Fibroblast of the conjunctiva (primary cell): ENCODE measurements around the gene HOGA1.
"Not testable (repeated sequence)": the region's sequence is repeated elsewhere in the genome, so short reads cannot be mapped to it uniquely, and the experiment has no call there.

ENCODE experiments used
- DNase-seq: peaks from one replicate; pipeline ENCODE4 v3.0.0-alpha.2; 2010; ENCODE audit warnings: low read depth

Gene HOGA1

GRCh38 chr10:97555541-97555940 lies 28.6 kb upstream of the HOGA1 start:
- not testable (repeated sequence) for DNase-seq

GRCh38 chr10:97560731-97561381 lies 23.3 kb upstream of the HOGA1 start:
- DNase-seq: not testable (repeated sequence)

GRCh38 chr10:97561386-97562077 lies 22.7 kb upstream of the HOGA1 start:
- DNase-seq: not testable (repeated sequence)

- not testable (repeated sequence) for DNase-seq
Observed at GRCh38 chr10:97562329-97562728, 21.9 kb upstream of the HOGA1 start.

- DNase-seq: no peak
Observed at GRCh38 chr10:97563337-97563736, 20.9 kb upstream of the HOGA1 start.

- no peak for DNase-seq
Observed at GRCh38 chr10:97564776-97565175, 19.4 kb upstream of the HOGA1 start.

- no peak for DNase-seq
Observed at GRCh38 chr10:97566336-97566996, 17.7 kb upstream of the HOGA1 start.

GRCh38 chr10:97567891-97568290 lies 16.3 kb upstream of the HOGA1 start:
- DNase-seq: no peak

GRCh38 chr10:97570146-97570788 lies 13.9 kb upstream of the HOGA1 start:
- DNase-seq: no peak

GRCh38 chr10:97570789-97571471 lies 13.3 kb upstream of the HOGA1 start:
- no peak for DNase-seq

GRCh38 chr10:97571622-97572021 lies 12.6 kb upstream of the HOGA1 start:
- DNase-seq: no peak

GRCh38 chr10:97572214-97572989 lies 11.8 kb upstream of the HOGA1 start, which contains the start of gene ANKRD2:
TSS of gene ANKRD2 (plus strand) at chr10:97572779. CDS start at chr10:97572789, 10 bp downstream.
- peak; percentile 74 for DNase-seq

GRCh38 chr10:97573021-97573420 lies 11.2 kb upstream of the HOGA1 start:
- no peak for DNase-seq

GRCh38 chr10:97573672-97574071 lies 10.5 kb upstream of the HOGA1 start:
- DNase-seq: no peak

GRCh38 chr10:97574374-97575126 lies 9.6 kb upstream of the HOGA1 start:
- DNase-seq: peak; percentile 27

GRCh38 chr10:97575127-97575668 lies 9.0 kb upstream of the HOGA1 start:
- DNase-seq: no peak

- not testable (repeated sequence) for DNase-seq
Observed at GRCh38 chr10:97576487-97576886, 7.7 kb upstream of the HOGA1 start.

GRCh38 chr10:97577701-97578100 lies 6.5 kb upstream of the HOGA1 start:
- DNase-seq: no peak

- no peak for DNase-seq
Observed at GRCh38 chr10:97578171-97578844, 5.9 kb upstream of the HOGA1 start.
